Measurements from ENCODE around the gene CCDC112.

DNA sequence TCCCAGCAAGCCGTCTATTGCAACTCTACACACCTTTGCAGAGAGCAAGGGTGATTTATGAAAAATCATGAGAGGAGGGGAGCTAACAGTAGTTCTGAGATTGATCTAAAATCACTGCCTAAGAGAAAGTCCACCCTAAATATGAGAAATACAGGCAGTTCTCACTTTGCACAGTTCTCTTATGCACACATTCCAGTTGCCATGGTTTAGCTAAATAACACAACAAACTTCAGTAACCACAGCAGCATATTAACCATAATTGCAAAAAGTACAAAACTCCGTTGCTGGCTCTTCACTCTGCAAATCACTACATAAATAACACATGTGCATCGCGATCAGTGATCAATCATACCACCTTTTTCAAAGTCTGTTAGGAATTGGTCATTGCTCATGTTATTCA, 64.9 kb downstream of the CCDC112 start:
- TF ChIP-seq POLR2A (IDR thresholded peaks at IDR 0.05; ENCODE audit: extremely low read depth, insufficient read length) (no peak), MYC (IDR thresholded peaks at IDR 0.05; ENCODE audit: low read depth, low read length) (no peak)
- TF ChIP-seq, protein P1, sequence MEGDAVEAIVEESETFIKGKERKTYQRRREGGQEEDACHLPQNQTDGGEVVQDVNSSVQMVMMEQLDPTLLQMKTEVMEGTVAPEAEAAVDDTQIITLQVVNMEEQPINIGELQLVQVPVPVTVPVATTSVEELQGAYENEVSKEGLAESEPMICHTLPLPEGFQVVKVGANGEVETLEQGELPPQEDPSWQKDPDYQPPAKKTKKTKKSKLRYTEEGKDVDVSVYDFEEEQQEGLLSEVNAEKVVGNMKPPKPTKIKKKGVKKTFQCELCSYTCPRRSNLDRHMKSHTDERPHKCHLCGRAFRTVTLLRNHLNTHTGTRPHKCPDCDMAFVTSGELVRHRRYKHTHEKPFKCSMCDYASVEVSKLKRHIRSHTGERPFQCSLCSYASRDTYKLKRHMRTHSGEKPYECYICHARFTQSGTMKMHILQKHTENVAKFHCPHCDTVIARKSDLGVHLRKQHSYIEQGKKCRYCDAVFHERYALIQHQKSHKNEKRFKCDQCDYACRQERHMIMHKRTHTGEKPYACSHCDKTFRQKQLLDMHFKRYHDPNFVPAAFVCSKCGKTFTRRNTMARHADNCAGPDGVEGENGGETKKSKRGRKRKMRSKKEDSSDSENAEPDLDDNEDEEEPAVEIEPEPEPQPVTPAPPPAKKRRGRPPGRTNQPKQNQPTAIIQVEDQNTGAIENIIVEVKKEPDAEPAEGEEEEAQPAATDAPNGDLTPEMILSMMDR (IDR thresholded peaks at IDR 0.05; ENCODE audit: low read depth, low read length) = no peak
- TF ChIP-seq, protein P2, sequence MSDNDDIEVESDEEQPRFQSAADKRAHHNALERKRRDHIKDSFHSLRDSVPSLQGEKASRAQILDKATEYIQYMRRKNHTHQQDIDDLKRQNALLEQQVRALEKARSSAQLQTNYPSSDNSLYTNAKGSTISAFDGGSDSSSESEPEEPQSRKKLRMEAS (IDR thresholded peaks at IDR 0.05; ENCODE audit: low read depth, low read length) = no peak

Data from NB4 (cell line).